Lung (tissue), 12 donors: Measurements from ENCODE around the gene GCHFR. TPM values are rescaled to one million over a fixed set of nuclear protein-coding genes. Genes with fewer than 3 reads are reported as not detected.

Experiments
- ATAC-seq: fragments of 200-7000 bp; cut with Tn5 transposase; one replicate; pipeline ENCODE4 v1.9.1; 2020; ENCODE audit warnings: moderate number of reproducible peaks; ENCODE audit not compliant: insufficient read depth, low FRiP score
- DNase-seq, 3 donors: peaks; one replicate each; pipeline ENCODE4 v3.0.0-alpha.2; 2013 to 2017
- H3K27ac ChIP-seq, 2 donors: one replicate each; pipeline ENCODE4 v1.5.1; 2013; ENCODE audit warnings: mild to moderate bottlenecking in 2 of 2, moderate library complexity in 2 of 2, control low read depth in 1 of 2, inconsistent platforms in 1 of 2, low read depth in 1 of 2, low read length in 1 of 2
- H3K27me3 ChIP-seq, 3 donors: one replicate each; pipeline ENCODE4 v1.5.1; 2013; ENCODE audit warnings: low read length in 2 of 3; ENCODE audit not compliant: control insufficient read depth in 3 of 3, insufficient read depth in 3 of 3
- H3K36me3 ChIP-seq, 4 donors: one replicate each; pipeline ENCODE4 v1.5.1; 2013; ENCODE audit warnings: low read length in 4 of 4, mild to moderate bottlenecking in 1 of 4, moderate library complexity in 1 of 4; ENCODE audit not compliant: control insufficient read depth in 4 of 4, insufficient read depth in 4 of 4
- H3K4me1 ChIP-seq, 5 donors: one replicate each; pipeline ENCODE4 v1.5.1; 2013; ENCODE audit warnings: low read length in 5 of 5, mild to moderate bottlenecking in 2 of 5, moderate library complexity in 1 of 5; ENCODE audit not compliant: control insufficient read depth in 5 of 5, insufficient read depth in 5 of 5
- H3K4me3 ChIP-seq: one replicate; pipeline ENCODE4 v1.5.1; 2013; ENCODE audit warnings: mild to moderate bottlenecking, control low read depth, moderate library complexity
- H3K9ac ChIP-seq, 2 donors: one replicate each; pipeline ENCODE4 v1.5.1; 2013; ENCODE audit warnings: low read length in 2 of 2, control low read depth in 1 of 2; ENCODE audit not compliant: insufficient read depth in 1 of 2
- H3K9me3 ChIP-seq, 4 donors: one replicate each; pipeline ENCODE4 v1.5.1; 2013; ENCODE audit warnings: low read length in 3 of 4, mild to moderate bottlenecking in 1 of 4, moderate library complexity in 1 of 4; ENCODE audit not compliant: control insufficient read depth in 4 of 4, insufficient read depth in 3 of 4
- WGBS, 2 donors: extraction: QIAGEN DNeasy Blood & Tissue Kit; methylation state at CpG; one replicate each; pipeline ENCODE4 v1.1.7; 2013; 5-methylcytosine and 5-hydroxymethylcytosine counted together
- polyA plus RNA-seq, 2 donors: library from polyadenylated mRNA; stranded (reverse); fragments of 200-250 nt; gene quantifications; one replicate each; pipeline ENCODE4 v1.2.1, GENCODE V29; 2013
- total RNA-seq, 2 donors: library from RNA; depleted of rRNA in 1 of 2; stranded (reverse); fragments of >200 nt in 1 of 2; gene quantifications; one replicate each; pipeline ENCODE4 v1.2.1, GENCODE V29; 2014 to 2021
- TF ChIP-seq, protein P1 (sequence below): IDR thresholded peaks from 2 replicates; pipeline ENCODE4 v1.5.1; 2012; ENCODE audit warnings: mild to moderate bottlenecking; ENCODE audit errors: control extremely low read depth, extremely low read depth
- donor health status: control.
- donor health status: control.
- donor health status: Bipolar disorder and iron deficiency.
- donor health status: healthy.
- donor health status: DM: yes; HTN: yes; CAD: no.

The GCHFR gene
- total and polyA plus RNA-seq, 4 donors = 12.5 to 125 (median 69.6) TPM

DNA sequence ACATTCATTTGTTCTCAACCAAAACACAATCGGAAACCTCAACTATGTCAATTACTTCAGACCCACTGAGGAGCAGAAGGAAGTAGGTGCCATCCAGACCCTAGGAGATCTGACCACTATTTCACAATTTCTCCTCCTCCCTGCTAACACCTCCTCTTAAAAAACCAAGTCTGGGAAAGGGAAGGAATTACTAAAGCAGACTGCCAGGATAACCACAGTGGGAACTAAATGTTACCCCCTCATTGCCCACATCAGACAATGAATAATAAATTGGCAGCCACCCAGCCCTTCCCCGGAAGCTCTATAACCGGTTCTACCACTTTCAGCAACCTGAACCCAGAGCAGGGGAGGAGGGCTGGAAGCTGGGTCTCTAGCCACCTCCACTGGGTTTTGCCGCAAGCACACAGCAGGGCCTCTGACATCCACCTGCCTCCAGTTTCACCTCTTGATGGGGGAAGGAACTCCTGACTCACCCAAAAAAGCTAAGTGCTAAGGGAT lies 23.5 kb downstream of the GCHFR start:
- Histone ChIP-seq H3K27ac (peak overlapping the region in 1 of 2 donors; percentile 49), H3K4me1 (peaks cover 6 to 23% (median 11%) of the 10 kb centered on the region in 5 donors), H3K4me3 (no peak overlapping the region), H3K36me3 (peaks cover 0 to 5% (median 0%) of the 10 kb centered on the region in 4 donors), H3K27me3 (no peaks in the 10 kb centered on the region), H3K9me3 (no peaks in the 10 kb centered on the region), H3K9ac (no peak overlapping the region)
- WGBS, 2 donors = 9 to 14% methylated on average over 4 of the region's 4 CpGs
- peak; percentile 43 for ATAC-seq
- peak; percentile 69 to 81 (median 76) for DNase-seq
- TF ChIP-seq, protein P1, sequence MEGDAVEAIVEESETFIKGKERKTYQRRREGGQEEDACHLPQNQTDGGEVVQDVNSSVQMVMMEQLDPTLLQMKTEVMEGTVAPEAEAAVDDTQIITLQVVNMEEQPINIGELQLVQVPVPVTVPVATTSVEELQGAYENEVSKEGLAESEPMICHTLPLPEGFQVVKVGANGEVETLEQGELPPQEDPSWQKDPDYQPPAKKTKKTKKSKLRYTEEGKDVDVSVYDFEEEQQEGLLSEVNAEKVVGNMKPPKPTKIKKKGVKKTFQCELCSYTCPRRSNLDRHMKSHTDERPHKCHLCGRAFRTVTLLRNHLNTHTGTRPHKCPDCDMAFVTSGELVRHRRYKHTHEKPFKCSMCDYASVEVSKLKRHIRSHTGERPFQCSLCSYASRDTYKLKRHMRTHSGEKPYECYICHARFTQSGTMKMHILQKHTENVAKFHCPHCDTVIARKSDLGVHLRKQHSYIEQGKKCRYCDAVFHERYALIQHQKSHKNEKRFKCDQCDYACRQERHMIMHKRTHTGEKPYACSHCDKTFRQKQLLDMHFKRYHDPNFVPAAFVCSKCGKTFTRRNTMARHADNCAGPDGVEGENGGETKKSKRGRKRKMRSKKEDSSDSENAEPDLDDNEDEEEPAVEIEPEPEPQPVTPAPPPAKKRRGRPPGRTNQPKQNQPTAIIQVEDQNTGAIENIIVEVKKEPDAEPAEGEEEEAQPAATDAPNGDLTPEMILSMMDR = no peak

DNA sequence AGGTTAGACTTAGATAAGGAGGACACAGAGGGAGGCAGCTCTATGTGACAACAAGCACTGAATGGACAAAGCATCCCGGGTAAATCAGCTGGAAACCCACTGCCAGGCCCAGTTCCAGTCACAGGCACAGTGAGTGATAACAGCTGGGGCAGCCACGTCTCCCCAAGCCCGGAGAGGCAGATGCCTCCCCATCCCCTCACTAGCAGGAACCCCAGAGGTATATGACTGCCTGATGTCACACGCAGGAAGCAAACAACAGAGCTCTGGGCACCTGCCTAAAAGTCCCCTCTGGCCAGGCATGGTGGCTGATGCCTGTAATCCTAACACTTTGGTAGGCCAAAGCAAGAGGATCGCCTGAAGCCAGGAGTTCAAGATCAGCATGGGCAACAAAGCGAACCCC lies 24.1 kb downstream of the GCHFR start:
- H3K4me1 ChIP-seq = peaks cover 6 to 23% (median 11%) of the 10 kb centered on the region in 5 donors
- peaks cover 0 to 8% (median 0%) of the 10 kb centered on the region in 4 donors for H3K36me3 ChIP-seq
- TF ChIP-seq, protein P1 = no peak
- peak overlapping the region in 1 of 2 donors; percentile 60 for H3K9ac ChIP-seq
- H3K9me3 ChIP-seq = no peaks in the 10 kb centered on the region
- H3K27ac ChIP-seq = peak overlapping the region in 1 of 2 donors; percentile 75
- 69% methylated on average over 6 of the region's 6 CpGs for WGBS, 2 donors
- H3K27me3 ChIP-seq = no peaks in the 10 kb centered on the region
- ATAC-seq (no peak), DNase-seq (peak in 1 of 3 donors; percentile 22)
- H3K4me3 ChIP-seq = no peak overlapping the region

DNA sequence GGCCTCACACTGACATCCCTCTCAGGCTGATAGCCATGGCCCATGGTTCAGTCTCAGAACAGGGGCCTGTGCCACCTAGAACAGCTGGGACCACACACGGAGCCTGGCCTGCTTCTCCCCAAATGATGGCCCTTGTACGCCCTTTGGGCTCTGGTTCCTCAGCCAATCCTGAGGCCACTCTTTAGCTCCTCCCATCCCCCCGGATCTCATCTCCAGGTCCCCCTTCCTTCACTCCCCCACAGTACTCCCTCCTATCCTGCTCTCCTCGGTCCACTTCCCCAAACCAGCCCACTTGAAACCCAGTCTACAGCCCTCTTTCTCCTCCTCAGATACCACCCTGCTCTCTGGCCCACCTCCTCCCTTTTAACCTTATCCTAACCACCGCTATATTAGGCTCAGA lies 25.3 kb downstream of the GCHFR start:
- H3K4me1 ChIP-seq = peaks cover 6 to 23% (median 14%) of the 10 kb centered on the region in 5 donors
- H3K27ac ChIP-seq = peak overlapping the region in 1 of 2 donors; percentile 53
- ATAC-seq = no peak
- TF ChIP-seq, protein P1 = no peak
- 68 to 71% methylated on average over 5 of the region's 5 CpGs for WGBS, 2 donors
- H3K36me3 ChIP-seq = peaks cover 0 to 8% (median 0%) of the 10 kb centered on the region in 4 donors
- H3K9ac ChIP-seq = peak overlapping the region in 1 of 2 donors; percentile 7
- no peak overlapping the region for H3K4me3 ChIP-seq
- H3K27me3 ChIP-seq = no peaks in the 10 kb centered on the region
- no peaks in the 10 kb centered on the region for H3K9me3 ChIP-seq
- DNase-seq = peak in 1 of 3 donors; percentile 45

DNA sequence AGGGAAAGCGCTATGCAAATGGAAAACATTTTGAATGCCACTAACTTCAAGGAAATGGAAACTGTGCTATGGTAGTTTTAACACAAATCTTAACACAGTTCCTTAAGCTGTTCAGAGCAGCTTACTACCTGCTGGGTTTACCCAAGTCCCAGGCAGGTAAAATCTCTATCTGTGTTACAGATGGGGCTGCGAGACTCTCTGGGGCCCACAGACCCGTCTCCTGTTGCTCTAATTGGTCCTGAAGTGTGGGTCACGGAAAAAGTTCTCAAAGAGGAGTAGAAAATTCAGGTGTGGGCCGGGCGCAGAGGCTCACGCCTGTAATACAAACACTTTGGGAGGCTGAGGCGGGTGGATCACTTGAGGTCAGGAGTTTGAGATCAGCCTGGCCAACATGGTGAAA lies 26.1 kb downstream of the GCHFR start:
- Histone ChIP-seq H3K9ac (no peak overlapping the region), H3K4me1 (peaks cover 6 to 23% (median 14%) of the 10 kb centered on the region in 5 donors)
- no peak for ATAC-seq

More for the DNA sequence above, 26.1 kb downstream of the GCHFR start:
- 75 to 87% methylated on average over 8 of the region's 8 CpGs for WGBS, 2 donors
- Histone ChIP-seq H3K36me3 (peaks cover 0 to 8% (median 0%) of the 10 kb centered on the region in 4 donors), H3K9me3 (no peaks in the 10 kb centered on the region), H3K4me3 (no peak overlapping the region), H3K27ac (no peak overlapping the region), H3K27me3 (no peaks in the 10 kb centered on the region)
- TF ChIP-seq, protein P1 = no peak
- no peak for DNase-seq
